Fibroblast of lung (primary cell): ENCODE measurements around the gene CORO1C. TPM values are rescaled to one million over a fixed set of nuclear protein-coding genes. Genes with fewer than 3 reads are reported as not detected.

Source experiments
- DNase-seq, 2 donors: peaks; one replicate each; pipeline versions ENCODE4 v3.0.0 to v3.0.0-alpha.2; 2010; ENCODE audit warnings: low read depth in 2 of 2
- H2AFZ ChIP-seq: 2 replicates; pipeline ENCODE4 v1.5.1; 2012; ENCODE audit warnings: low read length, control low read depth, inconsistent platforms
- H3K27ac ChIP-seq: 2 replicates; pipeline ENCODE4 v1.5.1; 2011; ENCODE audit warnings: low read length, control low read depth; ENCODE audit not compliant: insufficient read depth
- H3K27me3 ChIP-seq: 2 replicates; pipeline ENCODE4 v1.5.1; 2011; ENCODE audit warnings: mild to moderate bottlenecking, low read length; ENCODE audit not compliant: control insufficient read depth, insufficient read depth
- H3K36me3 ChIP-seq: 2 replicates; pipeline ENCODE4 v1.5.1; 2011; ENCODE audit warnings: low read length; ENCODE audit not compliant: control insufficient read depth, insufficient read depth
- H3K4me1 ChIP-seq: 2 replicates; pipeline ENCODE4 v1.5.1; 2011; ENCODE audit warnings: low read length; ENCODE audit not compliant: control insufficient read depth, insufficient read depth; ENCODE audit errors: extremely low read depth
- H3K4me2 ChIP-seq: 2 replicates; pipeline ENCODE4 v1.5.1; 2011; ENCODE audit warnings: low read length, control low read depth; ENCODE audit not compliant: insufficient read depth; ENCODE audit errors: extremely low read depth
- H3K4me3 ChIP-seq, 4 experiments: fragments of 200-600 bp in 1 of 4; sonication (generic) in 1 of 4; replicated peaks in 1 of 4; 2 replicates each; pipeline ENCODE4 v1.5.1; 2011 to 2016; ENCODE audit warnings: low read length in 4 of 4, low read depth in 3 of 4, mild to moderate bottlenecking in 3 of 4, control low read depth in 2 of 4, inconsistent platforms in 1 of 4, mixed read lengths in 1 of 4; ENCODE audit not compliant: insufficient read depth in 1 of 4; ENCODE audit errors: control extremely low read depth in 1 of 4
- H3K79me2 ChIP-seq: 2 replicates; pipeline ENCODE4 v1.5.1; 2012; ENCODE audit warnings: mild to moderate bottlenecking, low read length, inconsistent platforms; ENCODE audit not compliant: control insufficient read depth, insufficient read depth
- H3K9ac ChIP-seq: 2 replicates; pipeline ENCODE4 v1.5.1; 2011; ENCODE audit warnings: mild to moderate bottlenecking, low read length, control low read depth; ENCODE audit not compliant: insufficient read depth
- H3K9me3 ChIP-seq: 2 replicates; pipeline ENCODE4 v1.5.1; 2012; ENCODE audit warnings: low read depth, low read length; ENCODE audit not compliant: control insufficient read depth, insufficient read depth
- H4K20me1 ChIP-seq: 2 replicates; pipeline ENCODE4 v1.5.1; 2011; ENCODE audit warnings: low read length; ENCODE audit not compliant: control insufficient read depth, insufficient read depth; ENCODE audit errors: extremely low read depth
- EZH2 ChIP-seq: IDR thresholded peaks from 2 replicates; pipeline ENCODE4 v1.5.1; 2012; ENCODE audit warnings: low read length, control low read depth, mild to moderate bottlenecking; ENCODE audit errors: missing control alignments
- polyA plus RNA-seq, 2 donors: library from polyadenylated mRNA; depleted of rRNA in 1 of 2; stranded (reverse) in 1 of 2; unstranded in 1 of 2; fragments of >200 nt; gene quantifications; 2 replicates each; pipeline ENCODE4 v1.2.1, GENCODE V29; 2011 to 2012; ENCODE audit warnings: missing spikeins in 1 of 2
- total RNA-seq: library from RNA; depleted of rRNA; stranded (reverse); fragments of >200 nt; gene quantifications from 2 replicates; pipeline ENCODE4 v1.2.1, GENCODE V29; 2014
- TF ChIP-seq, protein P1 (sequence below), 2 donors: IDR thresholded peaks in 1 of 2; conservative IDR thresholded peaks in 1 of 2; 1 replicate in 1 of 2; 2 replicates in 1 of 2; pipeline ENCODE4 v1.5.1; 2011 to 2012; ENCODE audit warnings: low read length in 2 of 2, control low read depth in 1 of 2, inconsistent platforms in 1 of 2, low read depth in 1 of 2, mild to moderate bottlenecking in 1 of 2

CORO1C gene
- total and polyA plus RNA-seq, 2 donors (not counting 1 experiment from before 2014, with no cell fraction given) = 288 to 542 TPM

DNA sequence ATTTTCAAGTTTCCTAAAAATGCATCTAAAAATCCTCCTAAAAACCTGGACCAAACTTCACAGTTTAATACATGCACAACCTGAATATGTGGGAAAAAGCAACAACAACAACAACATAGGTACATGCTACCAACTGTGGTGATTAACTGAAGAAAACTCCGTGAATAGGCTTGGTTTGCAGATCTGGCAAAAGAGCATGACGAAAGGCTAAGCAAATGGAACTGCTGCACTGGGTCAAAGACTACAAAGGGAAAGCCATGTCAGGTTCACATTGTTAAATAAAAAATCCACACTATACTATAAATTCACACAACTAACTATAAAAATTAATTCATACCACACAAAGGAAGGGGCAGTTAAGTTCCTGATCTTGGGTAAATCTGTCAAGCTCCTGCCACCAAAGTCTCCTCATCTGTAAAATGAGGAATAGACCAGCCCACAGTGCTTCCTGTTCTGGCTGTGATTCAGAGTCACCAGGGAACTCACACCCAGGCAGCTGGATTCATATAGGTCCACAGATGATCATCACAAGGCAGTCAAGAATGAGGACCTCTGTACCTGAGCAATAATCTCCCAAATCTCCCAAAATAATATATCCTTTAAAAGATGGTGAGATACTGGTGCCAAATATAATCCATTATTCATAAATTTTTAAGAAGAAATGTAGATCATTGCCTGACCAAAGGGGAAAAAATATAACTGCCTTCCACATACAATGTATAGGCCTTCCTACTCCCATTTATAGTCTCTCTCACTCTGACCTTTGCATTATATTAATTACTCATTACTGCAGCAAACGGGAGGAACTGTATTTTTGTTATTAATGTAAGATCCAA is 7.0 kb downstream of the CORO1C start:
- Histone ChIP-seq H3K79me2 (peaks cover 96% of the 10 kb centered on the region), H3K4me1 (peaks cover 50% of the 10 kb centered on the region), H3K27me3 (no peaks in the 10 kb centered on the region), H3K4me3 (no peak overlapping the region), H2AFZ (no peak overlapping the region), H3K36me3 (no peaks in the 10 kb centered on the region), H3K4me2 (peak overlapping the region; percentile 55), H4K20me1 (peaks cover under 1% of the 10 kb centered on the region), H3K27ac (peak overlapping the region; percentile 93), H3K9me3 (no peaks in the 10 kb centered on the region), H3K9ac (no peak overlapping the region)
- TF ChIP-seq, protein P1, sequence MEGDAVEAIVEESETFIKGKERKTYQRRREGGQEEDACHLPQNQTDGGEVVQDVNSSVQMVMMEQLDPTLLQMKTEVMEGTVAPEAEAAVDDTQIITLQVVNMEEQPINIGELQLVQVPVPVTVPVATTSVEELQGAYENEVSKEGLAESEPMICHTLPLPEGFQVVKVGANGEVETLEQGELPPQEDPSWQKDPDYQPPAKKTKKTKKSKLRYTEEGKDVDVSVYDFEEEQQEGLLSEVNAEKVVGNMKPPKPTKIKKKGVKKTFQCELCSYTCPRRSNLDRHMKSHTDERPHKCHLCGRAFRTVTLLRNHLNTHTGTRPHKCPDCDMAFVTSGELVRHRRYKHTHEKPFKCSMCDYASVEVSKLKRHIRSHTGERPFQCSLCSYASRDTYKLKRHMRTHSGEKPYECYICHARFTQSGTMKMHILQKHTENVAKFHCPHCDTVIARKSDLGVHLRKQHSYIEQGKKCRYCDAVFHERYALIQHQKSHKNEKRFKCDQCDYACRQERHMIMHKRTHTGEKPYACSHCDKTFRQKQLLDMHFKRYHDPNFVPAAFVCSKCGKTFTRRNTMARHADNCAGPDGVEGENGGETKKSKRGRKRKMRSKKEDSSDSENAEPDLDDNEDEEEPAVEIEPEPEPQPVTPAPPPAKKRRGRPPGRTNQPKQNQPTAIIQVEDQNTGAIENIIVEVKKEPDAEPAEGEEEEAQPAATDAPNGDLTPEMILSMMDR (conservative IDR thresholded peaks at IDR 0.05 in 1 of 2, IDR thresholded peaks at IDR 0.05 in 1 of 2; ENCODE audit: low read depth in 1 of 2, low read length in 2 of 2) = no peak
- no peak for TF ChIP-seq EZH2
- DNase-seq = peak in 1 of 2 donors; percentile 70

DNA sequence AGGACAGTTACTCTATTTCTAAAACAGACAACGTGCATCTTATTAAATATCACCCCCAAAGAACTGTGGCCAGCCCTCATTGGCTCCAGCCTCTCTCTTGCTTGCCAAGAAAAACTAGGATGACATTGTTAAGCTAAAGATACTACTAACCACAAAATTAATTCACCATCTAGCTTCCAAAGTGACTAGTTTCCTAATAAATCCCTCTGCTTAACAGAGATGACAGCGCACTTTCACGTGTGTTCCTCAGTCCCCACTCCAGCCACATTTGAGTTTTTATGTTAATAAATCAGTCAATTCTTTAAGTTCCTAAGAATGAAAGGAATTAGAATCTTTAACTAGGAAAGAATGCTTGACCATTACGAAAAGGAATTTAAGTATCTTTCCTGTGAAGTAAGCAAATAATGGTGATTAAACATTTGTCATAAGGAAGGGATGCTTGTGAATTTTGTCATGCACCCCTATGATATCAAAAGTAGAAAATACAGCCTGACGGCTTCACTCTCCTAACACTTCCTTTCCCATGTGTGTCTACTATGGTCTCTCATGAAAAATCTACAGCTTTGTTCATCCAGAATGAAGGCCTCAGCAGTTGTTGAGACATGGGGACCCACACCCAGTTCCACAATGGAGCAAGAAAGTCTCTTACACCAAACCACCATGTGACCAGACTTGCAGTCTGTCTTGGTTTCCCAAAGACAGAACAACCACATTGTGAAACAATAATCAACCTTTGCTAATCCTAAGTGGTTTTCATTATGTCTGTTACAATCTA is 8.1 kb downstream of the CORO1C start:
- H3K9me3 ChIP-seq = no peaks in the 10 kb centered on the region
- H3K4me3 ChIP-seq = peak overlapping the region in 3 of 4 experiments; percentile 8 to 25 (median 13)
- peaks cover 50% of the 10 kb centered on the region for H3K4me1 ChIP-seq
- H3K27me3 ChIP-seq = no peaks in the 10 kb centered on the region
- H3K36me3 ChIP-seq = no peaks in the 10 kb centered on the region
- H3K9ac ChIP-seq = peak overlapping the region; percentile 25
- no peak overlapping the region for H2AFZ ChIP-seq
- peak; percentile 78 to 96 for DNase-seq
- H4K20me1 ChIP-seq = no peaks in the 10 kb centered on the region
- peaks cover 96% of the 10 kb centered on the region for H3K79me2 ChIP-seq
- peak overlapping the region; percentile 93 for H3K27ac ChIP-seq
- TF ChIP-seq, protein P1 (conservative IDR thresholded peaks at IDR 0.05 in 1 of 2, IDR thresholded peaks at IDR 0.05 in 1 of 2; ENCODE audit: low read depth in 1 of 2, low read length in 2 of 2) = no peak
- TF ChIP-seq EZH2 = no peak
- H3K4me2 ChIP-seq = peak overlapping the region; percentile 67

DNA sequence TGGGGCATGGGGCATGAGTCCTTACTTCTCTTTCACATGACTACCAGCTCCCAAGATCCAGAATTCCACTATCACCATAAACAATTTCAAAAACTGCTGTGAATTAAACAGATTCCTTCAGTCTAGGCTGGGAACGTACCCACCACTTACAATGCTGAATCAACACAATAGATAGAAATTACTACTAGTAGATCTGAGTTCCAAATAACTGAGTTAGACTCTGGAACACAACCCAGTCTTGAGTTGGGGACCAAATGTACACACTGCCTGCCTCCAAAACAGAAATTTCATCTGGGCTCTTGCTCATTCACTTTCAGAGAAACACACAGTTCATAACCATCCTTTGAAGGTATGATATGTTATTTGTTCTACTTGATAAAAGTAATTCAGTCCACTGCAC is 8.9 kb downstream of the CORO1C start:
- peak overlapping the region; percentile 35 for H3K9ac ChIP-seq
- DNase-seq = peak in 1 of 2 donors; percentile 35
- H3K79me2 ChIP-seq = peaks cover 96% of the 10 kb centered on the region
- peak overlapping the region; percentile 93 for H3K27ac ChIP-seq
- H4K20me1 ChIP-seq = no peaks in the 10 kb centered on the region
- TF ChIP-seq, protein P1 (conservative IDR thresholded peaks at IDR 0.05 in 1 of 2, IDR thresholded peaks at IDR 0.05 in 1 of 2; ENCODE audit: low read depth in 1 of 2, low read length in 2 of 2) = no peak
- no peak for TF ChIP-seq EZH2
- H2AFZ ChIP-seq = no peak overlapping the region
- H3K4me1 ChIP-seq = peaks cover 49% of the 10 kb centered on the region
- H3K4me2 ChIP-seq = peak overlapping the region; percentile 67
- no peaks in the 10 kb centered on the region for H3K27me3 ChIP-seq
- H3K9me3 ChIP-seq = no peaks in the 10 kb centered on the region
- H3K36me3 ChIP-seq = no peaks in the 10 kb centered on the region
- H3K4me3 ChIP-seq = peak overlapping the region in 3 of 4 experiments; percentile 0 to 24 (median 8)
